ENCODE measurements around the gene LY9. TPM values are rescaled to one million over a fixed set of nuclear protein-coding genes. Genes with fewer than 3 reads are reported as not detected.
A peak's percentile ranks its signal among the peaks of the same experiment; 100 is the strongest.

Gene LY9
- total RNA-seq, 1 donor from 2014 or later = not detected

GRCh38 chr1:160750608-160751007 lies 45.4 kb upstream of the LY9 start:
- Mint-ChIP-seq H3K9me3 (no peaks in the 10 kb centered on the region), H3K27me3 (ENCODE audit: low read depth) (peaks cover 19% of the 10 kb centered on the region), H3K27ac (no peak overlapping the region), H3K4me3 (no peak overlapping the region), H3K36me3 (no peaks in the 10 kb centered on the region), H3K4me1 (peaks cover 30% of the 10 kb centered on the region)
- TF ChIP-seq, protein P1, sequence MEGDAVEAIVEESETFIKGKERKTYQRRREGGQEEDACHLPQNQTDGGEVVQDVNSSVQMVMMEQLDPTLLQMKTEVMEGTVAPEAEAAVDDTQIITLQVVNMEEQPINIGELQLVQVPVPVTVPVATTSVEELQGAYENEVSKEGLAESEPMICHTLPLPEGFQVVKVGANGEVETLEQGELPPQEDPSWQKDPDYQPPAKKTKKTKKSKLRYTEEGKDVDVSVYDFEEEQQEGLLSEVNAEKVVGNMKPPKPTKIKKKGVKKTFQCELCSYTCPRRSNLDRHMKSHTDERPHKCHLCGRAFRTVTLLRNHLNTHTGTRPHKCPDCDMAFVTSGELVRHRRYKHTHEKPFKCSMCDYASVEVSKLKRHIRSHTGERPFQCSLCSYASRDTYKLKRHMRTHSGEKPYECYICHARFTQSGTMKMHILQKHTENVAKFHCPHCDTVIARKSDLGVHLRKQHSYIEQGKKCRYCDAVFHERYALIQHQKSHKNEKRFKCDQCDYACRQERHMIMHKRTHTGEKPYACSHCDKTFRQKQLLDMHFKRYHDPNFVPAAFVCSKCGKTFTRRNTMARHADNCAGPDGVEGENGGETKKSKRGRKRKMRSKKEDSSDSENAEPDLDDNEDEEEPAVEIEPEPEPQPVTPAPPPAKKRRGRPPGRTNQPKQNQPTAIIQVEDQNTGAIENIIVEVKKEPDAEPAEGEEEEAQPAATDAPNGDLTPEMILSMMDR (IDR thresholded peaks at IDR 0.05; ENCODE audit: unreplicated experiment) = no peak
- DNase-seq (ENCODE audit: low spot score in 2 of 2, unreplicated experiment in 2 of 2) = no peak

GRCh38 chr1:160752406-160752805 lies 43.6 kb upstream of the LY9 start:
- peaks cover 19% of the 10 kb centered on the region for H3K27me3 Mint-ChIP-seq (ENCODE audit: low read depth)
- no peak for DNase-seq (ENCODE audit: low spot score in 2 of 2, unreplicated experiment in 2 of 2)
- peaks cover 5% of the 10 kb centered on the region for H3K9me3 Mint-ChIP-seq
- peak overlapping the region; percentile 91 for H3K27ac Mint-ChIP-seq
- H3K4me1 Mint-ChIP-seq = peaks cover 30% of the 10 kb centered on the region
- no peak overlapping the region for H3K4me3 Mint-ChIP-seq
- TF ChIP-seq, protein P1 (IDR thresholded peaks at IDR 0.05; ENCODE audit: unreplicated experiment) = no peak
- no peaks in the 10 kb centered on the region for H3K36me3 Mint-ChIP-seq

GRCh38 chr1:160752924-160753323 lies 43.0 kb upstream of the LY9 start:
- H3K9me3 Mint-ChIP-seq = peaks cover 5% of the 10 kb centered on the region
- no peak for DNase-seq (ENCODE audit: low spot score in 2 of 2, unreplicated experiment in 2 of 2)
- peaks cover 19% of the 10 kb centered on the region for H3K27me3 Mint-ChIP-seq (ENCODE audit: low read depth)
- H3K4me1 Mint-ChIP-seq = peaks cover 28% of the 10 kb centered on the region
- TF ChIP-seq, protein P1 (IDR thresholded peaks at IDR 0.05; ENCODE audit: unreplicated experiment) = no peak
- peak overlapping the region; percentile 91 for H3K27ac Mint-ChIP-seq
- H3K36me3 Mint-ChIP-seq = no peaks in the 10 kb centered on the region
- no peak overlapping the region for H3K4me3 Mint-ChIP-seq

- Mint-ChIP-seq H3K36me3 (no peaks in the 10 kb centered on the region), H3K27me3 (ENCODE audit: low read depth) (peaks cover 18% of the 10 kb centered on the region), H3K4me3 (no peak overlapping the region), H3K9me3 (peaks cover 5% of the 10 kb centered on the region), H3K27ac (peak overlapping the region; percentile 91), H3K4me1 (peaks cover 27% of the 10 kb centered on the region)
- TF ChIP-seq, protein P1 (IDR thresholded peaks at IDR 0.05; ENCODE audit: unreplicated experiment) = no peak
- no peak for DNase-seq (ENCODE audit: low spot score in 2 of 2, unreplicated experiment in 2 of 2)
Measured at GRCh38 chr1:160753594-160753993, 42.4 kb upstream of the LY9 start.

- TF ChIP-seq, protein P1 (IDR thresholded peaks at IDR 0.05; ENCODE audit: unreplicated experiment) = no peak
- peaks cover 21% of the 10 kb centered on the region for H3K4me1 Mint-ChIP-seq
- DNase-seq (ENCODE audit: low spot score in 2 of 2, unreplicated experiment in 2 of 2) = no peak
- no peaks in the 10 kb centered on the region for H3K36me3 Mint-ChIP-seq
- no peak overlapping the region for H3K27ac Mint-ChIP-seq
- H3K27me3 Mint-ChIP-seq (ENCODE audit: low read depth) = peaks cover 12% of the 10 kb centered on the region
- peaks cover 5% of the 10 kb centered on the region for H3K9me3 Mint-ChIP-seq
- no peak overlapping the region for H3K4me3 Mint-ChIP-seq
Measured at GRCh38 chr1:160755461-160755860, 40.5 kb upstream of the LY9 start.
